Measurements from ENCODE around the gene UBA7.
"Not testable (repeated sequence)": the region's sequence is repeated elsewhere in the genome, so short reads cannot be mapped to it uniquely, and the experiment has no call there.

The UBA7 gene

GRCh38 chr3:49786357-49787181 is 27.2 kb downstream of the UBA7 start, which contains the start of gene IP6K1:
IP6K1 (minus strand) TSS chr3:49786542; CDS start chr3:49748040, 38,502 bp downstream.
- DNase-seq (ENCODE audit: low read depth), result peak; percentile 100

- no peak for DNase-seq (ENCODE audit: low read depth)
Measured at GRCh38 chr3:49785565-49786356, 28.0 kb downstream of the UBA7 start.

GRCh38 chr3:49782277-49782676 is 31.5 kb downstream of the UBA7 start:
- DNase-seq (ENCODE audit: low read depth), result not testable (repeated sequence)

- DNase-seq (ENCODE audit: low read depth), result no peak
Measured at GRCh38 chr3:49781415-49782199, 32.1 kb downstream of the UBA7 start.

GRCh38 chr3:49780975-49781365 is 32.8 kb downstream of the UBA7 start:
- DNase-seq (ENCODE audit: low read depth), result not testable (repeated sequence)

- DNase-seq (ENCODE audit: low read depth), result no peak
Measured at GRCh38 chr3:49780080-49780974, 33.4 kb downstream of the UBA7 start.

GRCh38 chr3:49779358-49780079 is 34.2 kb downstream of the UBA7 start:
- DNase-seq (ENCODE audit: low read depth), result no peak

GRCh38 chr3:49776101-49776500 is 37.7 kb downstream of the UBA7 start:
- DNase-seq (ENCODE audit: low read depth), result not testable (repeated sequence)

GRCh38 chr3:49775538-49775937 is 38.2 kb downstream of the UBA7 start:
- no peak for DNase-seq (ENCODE audit: low read depth)

- no peak for DNase-seq (ENCODE audit: low read depth)
Measured at GRCh38 chr3:49772703-49773102, 41.0 kb downstream of the UBA7 start.

- no peak for DNase-seq (ENCODE audit: low read depth)
Measured at GRCh38 chr3:49771340-49771938, 42.3 kb downstream of the UBA7 start.

- DNase-seq (ENCODE audit: low read depth), result no peak
Measured at GRCh38 chr3:49769926-49770325, 43.8 kb downstream of the UBA7 start.

GRCh38 chr3:49769286-49769915 is 44.4 kb downstream of the UBA7 start:
- DNase-seq (ENCODE audit: low read depth), result no peak

GRCh38 chr3:49763981-49764380 is 49.8 kb downstream of the UBA7 start:
- no peak for DNase-seq (ENCODE audit: low read depth)

GRCh38 chr3:49761661-49762060 is 52.1 kb downstream of the UBA7 start:
- no peak for DNase-seq (ENCODE audit: low read depth)

GRCh38 chr3:49759226-49759625 is 54.5 kb downstream of the UBA7 start:
- DNase-seq (ENCODE audit: low read depth), result no peak

- DNase-seq (ENCODE audit: low read depth), result no peak
Measured at GRCh38 chr3:49757197-49757596, 56.6 kb downstream of the UBA7 start.

- DNase-seq (ENCODE audit: low read depth), result no peak
Measured at GRCh38 chr3:49756036-49756435, 57.7 kb downstream of the UBA7 start.
